OCI-LY1 (cell line): ENCODE measurements around the gene RGS13.

Experiments
- EZH2 ChIP-seq: fragments of 200-600 bp; sonication (generic), shearing (Covaris generic); IDR thresholded peaks from 2 replicates; pipeline ENCODE4 v1.8.0; 2017; ENCODE audit warnings: borderline replicate concordance, mixed run types, mild to moderate bottlenecking, antibody characterized with exemption, low read length, moderate library complexity, mixed read lengths
- TF ChIP-seq, protein P1 (sequence below): fragments of 200-600 bp; sonication (generic), shearing (Covaris generic); IDR thresholded peaks from 2 replicates; pipeline ENCODE4 v1.5.1; 2017; ENCODE audit warnings: mild to moderate bottlenecking, antibody characterized with exemption, low read length, moderate library complexity, mixed read lengths

- TF ChIP-seq, protein P1, sequence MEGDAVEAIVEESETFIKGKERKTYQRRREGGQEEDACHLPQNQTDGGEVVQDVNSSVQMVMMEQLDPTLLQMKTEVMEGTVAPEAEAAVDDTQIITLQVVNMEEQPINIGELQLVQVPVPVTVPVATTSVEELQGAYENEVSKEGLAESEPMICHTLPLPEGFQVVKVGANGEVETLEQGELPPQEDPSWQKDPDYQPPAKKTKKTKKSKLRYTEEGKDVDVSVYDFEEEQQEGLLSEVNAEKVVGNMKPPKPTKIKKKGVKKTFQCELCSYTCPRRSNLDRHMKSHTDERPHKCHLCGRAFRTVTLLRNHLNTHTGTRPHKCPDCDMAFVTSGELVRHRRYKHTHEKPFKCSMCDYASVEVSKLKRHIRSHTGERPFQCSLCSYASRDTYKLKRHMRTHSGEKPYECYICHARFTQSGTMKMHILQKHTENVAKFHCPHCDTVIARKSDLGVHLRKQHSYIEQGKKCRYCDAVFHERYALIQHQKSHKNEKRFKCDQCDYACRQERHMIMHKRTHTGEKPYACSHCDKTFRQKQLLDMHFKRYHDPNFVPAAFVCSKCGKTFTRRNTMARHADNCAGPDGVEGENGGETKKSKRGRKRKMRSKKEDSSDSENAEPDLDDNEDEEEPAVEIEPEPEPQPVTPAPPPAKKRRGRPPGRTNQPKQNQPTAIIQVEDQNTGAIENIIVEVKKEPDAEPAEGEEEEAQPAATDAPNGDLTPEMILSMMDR = no peak
- no peak for TF ChIP-seq EZH2
Observed at GRCh38 chr1:192628396-192629057, 7.4 kb upstream of the RGS13 start.
